ENCODE measurements around the gene GLB1L3.

GLB1L3 gene

DNA sequence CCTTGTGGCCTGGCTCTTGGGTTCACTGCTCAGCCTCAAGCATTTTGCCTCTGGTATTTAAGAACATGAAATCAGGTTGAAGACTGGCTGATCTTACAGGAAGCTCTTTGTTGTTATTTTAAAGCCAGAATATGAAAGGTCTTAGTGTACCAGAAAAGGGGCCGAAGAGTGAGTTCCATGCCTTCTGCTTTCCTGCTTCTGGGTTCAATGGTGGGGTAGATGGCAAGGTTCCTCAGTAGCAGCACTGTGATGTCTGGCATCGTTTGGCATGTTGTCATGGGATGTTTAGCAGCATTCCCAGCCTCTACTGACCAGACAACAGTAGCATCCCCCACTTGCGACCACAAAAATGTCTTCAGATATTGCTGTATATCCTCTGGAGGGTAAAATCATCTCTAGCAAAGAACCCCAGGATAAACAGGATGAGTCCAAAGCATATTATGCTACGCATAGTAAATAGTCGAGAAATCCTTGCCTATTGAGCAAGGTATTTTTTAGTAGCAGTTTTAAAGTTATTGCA lies 49.3 kb upstream of the GLB1L3 start:
- Histone ChIP-seq H3K36me3 (ENCODE audit: control insufficient read depth in 2 of 2, insufficient read depth in 1 of 2, low read length in 2 of 2) (peaks cover 0 to 29% of the 10 kb centered on the region in 2 experiments; a peak in 1 of 3 replicates), H3K27ac (ENCODE audit: extremely low read depth, low read depth, low read length) (no peak overlapping the region), H3K4me1 (ENCODE audit: control insufficient read depth, insufficient read depth, low read length) (peaks cover 7% of the 10 kb centered on the region; the same call in 1 of the 2 replicates), H3K4me3 (ENCODE audit: low read depth, low read length) (no peak overlapping the region), H3K9me3 (ENCODE audit: control insufficient read depth, insufficient read depth, low read depth, low read length) (no peaks in the 10 kb centered on the region)
- ChIA-PET CTCF (interaction anchor here (0.6 to 2.8 kb wide), 4 partner anchors 8 to 47 kb away, joined by 3 to 8 read pairs (median 6); no protein-coding TSS in a partner anchor), POLR2A (no interaction called here)
- TF ChIP-seq ZNF311 (tag by site-specific recombination; IDR thresholded peaks at IDR 0.05; ENCODE audit: borderline replicate concordance) (no peak), ZNF221 (tag by site-specific recombination; IDR thresholded peaks at IDR 0.05; ENCODE audit: borderline replicate concordance) (no peak), SCRT1 (tag by site-specific recombination; IDR thresholded peaks at IDR 0.05; ENCODE audit: borderline replicate concordance) (no peak), ZNF324 (tag by site-specific recombination; IDR thresholded peaks at IDR 0.05) (no peak), FEZF1 (tag by site-specific recombination; IDR thresholded peaks at IDR 0.05) (no peak), ZNF585B (tag by site-specific recombination; IDR thresholded peaks at IDR 0.05) (no peak), MYNN (tag by site-specific recombination; IDR thresholded peaks at IDR 0.05; ENCODE audit: borderline replicate concordance) (no peak), ZSCAN5A (tag by site-specific recombination; IDR thresholded peaks at IDR 0.05) (no peak), ZNF488 (tag by site-specific recombination; IDR thresholded peaks at IDR 0.05) (no peak), ZFHX2 (tag by site-specific recombination; conservative IDR thresholded peaks at IDR 0.05) (no peak), ZNF10 (tag by site-specific recombination; IDR thresholded peaks at IDR 0.05) (no peak), ZSCAN4 (tag by site-specific recombination; IDR thresholded peaks at IDR 0.05) (no peak)
- TF ChIP-seq, protein P1, sequence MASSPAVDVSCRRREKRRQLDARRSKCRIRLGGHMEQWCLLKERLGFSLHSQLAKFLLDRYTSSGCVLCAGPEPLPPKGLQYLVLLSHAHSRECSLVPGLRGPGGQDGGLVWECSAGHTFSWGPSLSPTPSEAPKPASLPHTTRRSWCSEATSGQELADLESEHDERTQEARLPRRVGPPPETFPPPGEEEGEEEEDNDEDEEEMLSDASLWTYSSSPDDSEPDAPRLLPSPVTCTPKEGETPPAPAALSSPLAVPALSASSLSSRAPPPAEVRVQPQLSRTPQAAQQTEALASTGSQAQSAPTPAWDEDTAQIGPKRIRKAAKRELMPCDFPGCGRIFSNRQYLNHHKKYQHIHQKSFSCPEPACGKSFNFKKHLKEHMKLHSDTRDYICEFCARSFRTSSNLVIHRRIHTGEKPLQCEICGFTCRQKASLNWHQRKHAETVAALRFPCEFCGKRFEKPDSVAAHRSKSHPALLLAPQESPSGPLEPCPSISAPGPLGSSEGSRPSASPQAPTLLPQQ (tag by site-specific recombination; IDR thresholded peaks at IDR 0.05): no peak
- TF ChIP-seq, protein P2, sequence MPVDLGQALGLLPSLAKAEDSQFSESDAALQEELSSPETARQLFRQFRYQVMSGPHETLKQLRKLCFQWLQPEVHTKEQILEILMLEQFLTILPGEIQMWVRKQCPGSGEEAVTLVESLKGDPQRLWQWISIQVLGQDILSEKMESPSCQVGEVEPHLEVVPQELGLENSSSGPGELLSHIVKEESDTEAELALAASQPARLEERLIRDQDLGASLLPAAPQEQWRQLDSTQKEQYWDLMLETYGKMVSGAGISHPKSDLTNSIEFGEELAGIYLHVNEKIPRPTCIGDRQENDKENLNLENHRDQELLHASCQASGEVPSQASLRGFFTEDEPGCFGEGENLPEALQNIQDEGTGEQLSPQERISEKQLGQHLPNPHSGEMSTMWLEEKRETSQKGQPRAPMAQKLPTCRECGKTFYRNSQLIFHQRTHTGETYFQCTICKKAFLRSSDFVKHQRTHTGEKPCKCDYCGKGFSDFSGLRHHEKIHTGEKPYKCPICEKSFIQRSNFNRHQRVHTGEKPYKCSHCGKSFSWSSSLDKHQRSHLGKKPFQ (tag by site-specific recombination; IDR thresholded peaks at IDR 0.05): no peak

DNA sequence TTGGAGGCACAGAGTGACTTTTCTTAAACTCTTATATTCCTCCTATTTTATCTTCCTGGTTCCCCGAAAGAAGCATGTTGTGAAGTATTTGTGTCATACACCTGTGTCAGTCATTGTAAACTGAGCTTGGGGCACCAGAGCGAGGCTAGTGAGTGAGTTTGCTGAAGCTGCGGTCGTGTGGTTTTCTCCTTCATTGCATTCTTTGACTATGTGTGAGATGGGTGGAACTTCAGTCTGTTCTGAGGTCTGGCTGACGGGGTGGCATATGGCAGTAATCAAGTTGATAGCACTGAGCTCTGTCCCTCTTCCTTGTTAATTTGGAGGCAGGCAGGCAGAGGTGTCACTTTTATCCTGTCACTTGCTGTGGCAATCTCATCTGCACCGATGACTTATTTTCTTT lies 47.6 kb upstream of the GLB1L3 start:
- H3K27ac ChIP-seq (ENCODE audit: extremely low read depth, low read depth, low read length): no peak overlapping the region
- H3K36me3 ChIP-seq (ENCODE audit: control insufficient read depth in 2 of 2, insufficient read depth in 1 of 2, low read length in 2 of 2): peaks cover 0 to 19% of the 10 kb centered on the region in 2 experiments; a peak in 1 of 3 replicates
- no peaks in the 10 kb centered on the region for H3K9me3 ChIP-seq (ENCODE audit: control insufficient read depth, insufficient read depth, low read depth, low read length)
- peaks cover 7% of the 10 kb centered on the region; the same call in 1 of the 2 replicates for H3K4me1 ChIP-seq (ENCODE audit: control insufficient read depth, insufficient read depth, low read length)
- H3K4me3 ChIP-seq (ENCODE audit: low read depth, low read length): no peak overlapping the region
- ChIA-PET CTCF (no interaction called here), POLR2A (no interaction called here)
- TF ChIP-seq ZNF132 (tag by site-specific recombination; IDR thresholded peaks at IDR 0.05; ENCODE audit: borderline replicate concordance): no peak
- TF ChIP-seq ZNF837 (tag by site-specific recombination; IDR thresholded peaks at IDR 0.05): no peak
- TF ChIP-seq ZSCAN18 (tag by site-specific recombination; IDR thresholded peaks at IDR 0.05): no peak
- no peak for TF ChIP-seq ZNF214 (tag by site-specific recombination; IDR thresholded peaks at IDR 0.05; ENCODE audit: borderline replicate concordance)
- TF ChIP-seq ZNF433 (tag by site-specific recombination; IDR thresholded peaks at IDR 0.05; ENCODE audit: low read depth): no peak
- no peak for TF ChIP-seq KLF10 (tag by site-specific recombination; IDR thresholded peaks at IDR 0.05)
- TF ChIP-seq, protein P3, sequence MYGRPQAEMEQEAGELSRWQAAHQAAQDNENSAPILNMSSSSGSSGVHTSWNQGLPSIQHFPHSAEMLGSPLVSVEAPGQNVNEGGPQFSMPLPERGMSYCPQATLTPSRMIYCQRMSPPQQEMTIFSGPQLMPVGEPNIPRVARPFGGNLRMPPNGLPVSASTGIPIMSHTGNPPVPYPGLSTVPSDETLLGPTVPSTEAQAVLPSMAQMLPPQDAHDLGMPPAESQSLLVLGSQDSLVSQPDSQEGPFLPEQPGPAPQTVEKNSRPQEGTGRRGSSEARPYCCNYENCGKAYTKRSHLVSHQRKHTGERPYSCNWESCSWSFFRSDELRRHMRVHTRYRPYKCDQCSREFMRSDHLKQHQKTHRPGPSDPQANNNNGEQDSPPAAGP (tag by site-specific recombination; IDR thresholded peaks at IDR 0.05): no peak
- TF ChIP-seq ZNF37A (tag by site-specific recombination; IDR thresholded peaks at IDR 0.05): no peak
- TF ChIP-seq ZNF677 (tag by site-specific recombination; IDR thresholded peaks at IDR 0.05): no peak
- TF ChIP-seq ZNF610 (tag by site-specific recombination; IDR thresholded peaks at IDR 0.05; ENCODE audit: borderline replicate concordance): no peak
- no peak for TF ChIP-seq GLI4 (tag by site-specific recombination; IDR thresholded peaks at IDR 0.05)
- no peak for TF ChIP-seq KLF1 (tag by site-specific recombination; IDR thresholded peaks at IDR 0.05)
- no peak for TF ChIP-seq REPIN1 (tag by site-specific recombination; IDR thresholded peaks at IDR 0.05; ENCODE audit: low read depth)
